Activated naive CD4-positive, alpha-beta T cell treated with anti-CD3 and anti-CD28 coated beads for 36 hours (primary cell): Measurements from ENCODE around the gene SIX3. TPM values are rescaled to one million over a fixed set of nuclear protein-coding genes. Genes with fewer than 3 reads are reported as not detected.

Experiments used
- CTCF ChIA-PET: fragments of 350-600 bp; sonication (Branson Sonifier 250); formaldehyde crosslinking; loops from one replicate; lab custom pipeline; 2021; ENCODE audit warnings: antibody characterized with exemption; lab: Charles Lee
- DNase-seq: peaks from one replicate; pipeline ENCODE4 v3.0.0-alpha.2; 2020
- H3K27ac Mint-ChIP-seq: one replicate; pipeline ENCODE4 v1.8.0; 2021; ENCODE audit warnings: mild to moderate bottlenecking, mixed read lengths
- H3K27me3 Mint-ChIP-seq: one replicate; pipeline ENCODE4 v1.8.0; 2021; ENCODE audit warnings: low read depth, mixed read lengths
- H3K36me3 Mint-ChIP-seq: one replicate; pipeline ENCODE4 v1.8.0; 2021; ENCODE audit warnings: low read depth, mixed read lengths
- H3K4me1 Mint-ChIP-seq: one replicate; pipeline ENCODE4 v1.8.0; 2021; ENCODE audit warnings: low read depth, mixed read lengths
- H3K4me3 Mint-ChIP-seq: one replicate; pipeline ENCODE4 v1.8.0; 2021; ENCODE audit warnings: mild to moderate bottlenecking, moderate library complexity, mixed read lengths
- H3K9me3 Mint-ChIP-seq: one replicate; pipeline ENCODE4 v1.8.0; 2021; ENCODE audit warnings: mixed read lengths
- intact Hi-C: fragments of 100-400 bp; cut with micrococcal nuclease; formaldehyde crosslinking; loops from one replicate; pipeline ENCODE4 v1.15.1; 2023
- total RNA-seq, 2 experiments: library from RNA; stranded (reverse); gene quantifications; one replicate each; pipeline ENCODE4 v1.2.3, GENCODE V29; 2021

The SIX3 gene
- total RNA-seq, 2 experiments from 2014 or later = not detected

DNA sequence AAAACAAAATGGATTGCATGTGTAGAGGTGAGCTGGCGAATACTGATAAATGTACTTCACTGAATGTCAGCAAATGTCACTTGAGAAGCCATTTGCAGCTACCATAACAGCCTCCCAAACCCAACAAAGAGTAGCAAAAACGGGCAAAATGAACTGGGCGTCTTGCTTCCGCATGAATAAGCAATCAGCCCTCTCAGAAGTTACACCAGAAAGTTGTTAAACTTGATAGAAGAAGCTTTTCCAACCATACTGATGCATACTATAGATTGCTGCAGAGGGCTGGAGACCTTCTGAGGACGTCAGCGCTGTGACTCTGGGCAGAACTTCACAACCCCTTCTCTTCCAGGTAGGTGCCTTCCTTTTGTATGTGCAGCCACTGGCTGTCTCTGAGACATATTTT, 18.7 kb upstream of the SIX3 start:
- Mint-ChIP-seq H3K9me3 (no peaks in the 10 kb centered on the region), H3K4me3 (no peak overlapping the region), H3K4me1 (no peaks in the 10 kb centered on the region), H3K27ac (no peak overlapping the region), H3K36me3 (no peaks in the 10 kb centered on the region), H3K27me3 (peaks cover 64% of the 10 kb centered on the region)
- no peak for DNase-seq
- CTCF ChIA-PET = no interaction called here
- intact Hi-C loops = no loop called here

GRCh38 chr2:44925561-44926136, 15.9 kb upstream of the SIX3 start:
- intact Hi-C loops = no loop called here
- H3K27ac Mint-ChIP-seq = no peak overlapping the region
- H3K27me3 Mint-ChIP-seq = peaks cover 65% of the 10 kb centered on the region
- no peaks in the 10 kb centered on the region for H3K36me3 Mint-ChIP-seq
- CTCF ChIA-PET = interaction anchor here (1.7 to 2.4 kb wide), 2 partner anchors 30 to 446 kb away, joined by 8 to 15 read pairs; no protein-coding TSS in a partner anchor
- no peaks in the 10 kb centered on the region for H3K9me3 Mint-ChIP-seq
- no peak for DNase-seq
- no peak overlapping the region for H3K4me3 Mint-ChIP-seq
- peaks cover 12% of the 10 kb centered on the region for H3K4me1 Mint-ChIP-seq

DNA sequence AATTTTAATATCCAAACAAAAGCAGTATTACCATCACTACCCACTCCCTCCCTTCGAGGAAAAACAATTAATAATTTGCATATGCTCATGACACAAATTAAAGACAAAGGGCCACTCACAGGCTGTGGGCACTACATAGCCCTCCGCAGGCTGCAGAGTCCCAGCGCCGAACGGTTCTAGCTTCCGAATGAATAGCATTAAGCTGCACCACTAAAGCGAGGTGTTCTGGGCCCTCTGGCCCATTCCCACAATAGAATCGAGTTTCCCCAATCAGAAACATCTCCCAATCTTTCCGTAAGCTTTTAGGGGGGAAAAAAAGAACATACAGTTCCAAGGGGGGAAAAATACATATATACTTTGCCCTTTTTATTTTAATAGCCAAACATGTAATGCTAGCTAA, 14.5 kb upstream of the SIX3 start:
- Mint-ChIP-seq H3K36me3 (no peaks in the 10 kb centered on the region), H3K4me3 (no peak overlapping the region), H3K27ac (no peak overlapping the region), H3K9me3 (no peaks in the 10 kb centered on the region), H3K27me3 (peaks cover 71% of the 10 kb centered on the region), H3K4me1 (peaks cover 18% of the 10 kb centered on the region)
- DNase-seq = no peak
- CTCF ChIA-PET = interaction anchor here (0.6 to 2.4 kb wide), 3 partner anchors 29 to 447 kb away, joined by 3 to 15 read pairs (median 8); no protein-coding TSS in a partner anchor
- intact Hi-C loops = no loop called here

- no peak overlapping the region for H3K4me3 Mint-ChIP-seq
- no peak for DNase-seq
- no peaks in the 10 kb centered on the region for H3K36me3 Mint-ChIP-seq
- CTCF ChIA-PET = interaction anchor here (0.6 to 2.4 kb wide), 2 partner anchors 28 to 47 kb away, joined by 5 to 15 read pairs; no protein-coding TSS in a partner anchor
- H3K4me1 Mint-ChIP-seq = peaks cover 18% of the 10 kb centered on the region
- no peaks in the 10 kb centered on the region for H3K9me3 Mint-ChIP-seq
- no peak overlapping the region for H3K27ac Mint-ChIP-seq
- intact Hi-C loops = no loop called here
- peaks cover 77% of the 10 kb centered on the region for H3K27me3 Mint-ChIP-seq
Observed at GRCh38 chr2:44927985-44928482, 13.5 kb upstream of the SIX3 start.

- no peak for DNase-seq
- intact Hi-C loops = no loop called here
- H3K9me3 Mint-ChIP-seq = no peaks in the 10 kb centered on the region
- no peaks in the 10 kb centered on the region for H3K36me3 Mint-ChIP-seq
- no peak overlapping the region for H3K27ac Mint-ChIP-seq
- H3K4me3 Mint-ChIP-seq = no peak overlapping the region
- peaks cover 24% of the 10 kb centered on the region for H3K4me1 Mint-ChIP-seq
- CTCF ChIA-PET = no interaction called here
- H3K27me3 Mint-ChIP-seq = peaks cover 77% of the 10 kb centered on the region
Observed at GRCh38 chr2:44928483-44929158, 12.9 kb upstream of the SIX3 start.

DNA sequence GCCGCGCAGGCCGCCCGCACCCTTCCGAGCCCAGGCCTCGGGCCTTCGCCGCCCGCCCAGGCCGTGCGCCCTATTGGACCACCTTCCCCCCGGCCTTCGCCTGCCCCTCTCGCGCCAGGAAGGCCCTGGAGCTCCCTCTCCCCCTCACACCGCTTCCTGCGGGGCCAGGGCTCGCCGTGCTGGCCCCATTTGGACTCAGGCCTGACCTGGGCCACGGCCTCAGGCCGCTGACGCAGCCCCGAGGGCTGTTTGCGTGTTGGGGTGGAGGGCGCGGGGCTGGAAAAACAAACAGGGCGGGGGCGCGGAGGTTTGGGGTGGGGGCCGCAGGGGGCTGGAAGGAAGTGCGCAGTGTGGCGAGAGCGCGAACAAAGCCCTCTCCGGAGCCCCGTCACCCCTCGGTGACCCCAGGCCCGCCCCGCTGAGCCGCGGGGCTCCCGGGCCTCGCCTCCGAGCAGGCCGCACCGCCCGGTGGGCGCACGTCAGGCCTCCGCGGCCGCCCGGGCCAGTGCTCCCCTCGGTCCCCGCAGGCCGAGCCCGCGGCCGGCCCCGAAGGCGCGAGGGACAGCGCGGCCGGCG, 12.3 kb upstream of the SIX3 start:
- Mint-ChIP-seq H3K27me3 (peaks cover 75% of the 10 kb centered on the region), H3K4me3 (no peak overlapping the region), H3K4me1 (peaks cover 28% of the 10 kb centered on the region), H3K9me3 (no peaks in the 10 kb centered on the region), H3K27ac (no peak overlapping the region), H3K36me3 (no peaks in the 10 kb centered on the region)
- intact Hi-C loops = no loop called here
- CTCF ChIA-PET = no interaction called here
- no peak for DNase-seq

DNA sequence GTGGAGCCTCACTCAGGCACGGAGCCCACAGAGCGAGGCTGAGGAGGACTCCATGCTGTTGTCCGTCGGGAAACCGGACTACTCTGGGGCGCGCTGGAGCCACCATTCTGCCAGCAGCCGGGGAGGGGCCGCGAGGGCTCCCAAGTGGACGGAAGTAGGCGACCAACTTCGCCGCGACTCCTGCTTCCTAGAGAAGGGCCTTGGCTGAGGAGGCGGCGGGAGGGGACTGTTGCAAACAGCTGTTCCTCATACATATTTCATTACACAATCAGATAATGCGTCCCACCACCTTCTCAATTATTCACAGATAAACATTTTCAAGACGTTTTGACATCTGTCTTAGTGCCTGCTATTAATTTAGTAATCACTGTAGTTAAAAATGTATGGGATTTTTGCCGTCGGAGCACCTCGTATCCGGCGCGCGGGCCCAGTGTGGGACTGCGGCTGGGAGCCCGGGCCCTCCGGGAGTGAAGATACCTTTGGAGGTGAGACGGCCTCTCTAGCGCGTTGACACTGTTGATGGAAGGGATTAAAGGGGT, 11.7 kb upstream of the SIX3 start:
- Mint-ChIP-seq H3K36me3 (no peaks in the 10 kb centered on the region), H3K4me1 (peaks cover 31% of the 10 kb centered on the region), H3K27ac (no peak overlapping the region), H3K27me3 (peaks cover 78% of the 10 kb centered on the region), H3K4me3 (no peak overlapping the region), H3K9me3 (no peaks in the 10 kb centered on the region)
- intact Hi-C loops = loop anchor here (1.0 kb wide), 1 partner anchor 13 kb away; no protein-coding TSS in a partner anchor
- DNase-seq = no peak
- CTCF ChIA-PET = no interaction called here

DNA sequence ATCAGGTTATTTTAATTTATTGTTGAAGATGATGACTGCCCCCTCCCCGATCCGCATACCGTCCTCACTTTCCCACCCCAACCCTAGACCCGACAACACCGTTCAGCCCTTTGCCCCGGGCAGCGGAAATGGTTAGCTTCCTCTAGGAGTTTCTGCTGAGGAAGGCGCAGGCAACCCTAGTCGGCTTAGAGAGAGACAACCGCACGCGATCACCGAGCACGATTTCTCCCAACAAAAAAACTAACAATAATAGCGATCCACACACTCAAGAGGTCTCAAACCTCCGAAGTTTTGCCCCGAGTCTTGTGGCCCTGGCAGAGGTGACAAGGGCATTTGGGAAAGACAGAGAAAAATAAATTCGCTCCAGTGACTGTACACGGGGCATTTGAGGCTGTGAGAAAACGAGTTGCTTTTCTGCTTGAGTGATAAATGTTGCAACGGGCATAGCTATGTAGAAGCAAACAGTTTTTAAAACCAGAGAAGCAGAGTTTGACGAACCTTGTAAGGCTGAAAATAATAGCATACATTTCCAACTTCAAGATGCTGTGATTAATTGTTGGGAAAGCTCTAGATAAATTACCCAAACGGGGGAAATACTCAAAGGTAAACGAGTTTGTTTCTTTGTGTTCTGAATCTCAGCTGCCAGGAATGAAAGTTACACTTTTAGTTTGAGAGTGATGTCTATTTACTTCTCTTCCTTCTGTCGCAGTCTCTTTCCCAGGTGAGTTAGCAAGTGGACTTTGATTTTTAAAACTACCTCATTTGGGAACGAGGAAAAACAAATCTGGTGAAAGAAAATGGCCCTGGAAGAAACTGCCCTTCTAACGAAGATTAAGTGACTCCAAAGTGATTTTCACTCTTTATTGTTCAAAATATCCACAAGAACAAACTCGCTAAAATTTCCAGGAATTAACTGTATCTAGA, 11.0 kb upstream of the SIX3 start:
- Mint-ChIP-seq H3K4me1 (peaks cover 31% of the 10 kb centered on the region), H3K27me3 (peaks cover 78% of the 10 kb centered on the region), H3K9me3 (no peaks in the 10 kb centered on the region), H3K4me3 (peak overlapping the region; percentile 32), H3K36me3 (no peaks in the 10 kb centered on the region), H3K27ac (no peak overlapping the region)
- no peak for DNase-seq
- intact Hi-C loops = loop anchor here (1.0 kb wide), 1 partner anchor 13 kb away; no protein-coding TSS in a partner anchor
- CTCF ChIA-PET = interaction anchor here (0.6 to 1.0 kb wide), 2 partner anchors 451 kb away, joined by 3 to 4 read pairs; no protein-coding TSS in a partner anchor

GRCh38 chr2:44931198-44931780, 10.2 kb upstream of the SIX3 start:
- intact Hi-C loops = no loop called here
- no peak overlapping the region for H3K4me3 Mint-ChIP-seq
- CTCF ChIA-PET = interaction anchor here (1.0 to 1.8 kb wide), 2 partner anchors 24 to 451 kb away, joined by 4 to 5 read pairs; no protein-coding TSS in a partner anchor
- H3K36me3 Mint-ChIP-seq = no peaks in the 10 kb centered on the region
- H3K9me3 Mint-ChIP-seq = no peaks in the 10 kb centered on the region
- DNase-seq = no peak
- H3K4me1 Mint-ChIP-seq = peaks cover 31% of the 10 kb centered on the region
- H3K27me3 Mint-ChIP-seq = peaks cover 76% of the 10 kb centered on the region
- H3K27ac Mint-ChIP-seq = no peak overlapping the region

DNA sequence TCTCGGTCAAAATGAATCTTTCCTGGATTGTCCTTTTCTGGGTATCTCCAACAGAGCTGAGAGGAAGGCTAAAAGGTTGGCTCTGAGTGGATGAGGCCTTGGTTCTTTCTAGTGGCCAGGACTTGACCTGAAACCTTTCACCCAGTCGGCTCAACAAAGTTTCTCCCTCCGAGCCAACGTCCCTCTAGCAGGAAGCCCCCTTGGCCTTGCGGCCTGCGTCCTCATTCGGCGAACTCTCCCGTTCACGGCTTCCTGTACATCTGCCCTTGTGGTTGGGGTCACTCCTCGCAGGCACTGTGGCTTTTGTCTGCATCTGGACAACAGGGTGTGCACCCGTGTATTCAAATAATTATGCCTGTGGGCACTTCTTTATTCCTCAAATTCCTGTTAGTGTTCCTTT, 9.4 kb upstream of the SIX3 start:
- H3K4me1 Mint-ChIP-seq = peaks cover 33% of the 10 kb centered on the region
- no peak for DNase-seq
- CTCF ChIA-PET = interaction anchor here (1.0 to 1.8 kb wide), 2 partner anchors 23 to 452 kb away, joined by 4 to 5 read pairs; no protein-coding TSS in a partner anchor
- intact Hi-C loops = no loop called here
- peaks cover 80% of the 10 kb centered on the region for H3K27me3 Mint-ChIP-seq
- H3K9me3 Mint-ChIP-seq = no peaks in the 10 kb centered on the region
- no peak overlapping the region for H3K4me3 Mint-ChIP-seq
- no peak overlapping the region for H3K27ac Mint-ChIP-seq
- H3K36me3 Mint-ChIP-seq = no peaks in the 10 kb centered on the region
